GM19193 (cell line): Measurements from ENCODE around the gene PKLR.

Experiments used
- POLR2A ChIP-seq: IDR thresholded peaks from 4 replicates; pipeline ENCODE4 v1.6.1; 2011; ENCODE audit not compliant: insufficient read depth, insufficient read length; ENCODE audit errors: extremely low read depth

Gene PKLR

GRCh38 chr1:155321639-155322503 lies 20.6 kb upstream of the PKLR start:
- no peak for TF ChIP-seq POLR2A

- TF ChIP-seq POLR2A = peak; percentile 51
Measured at GRCh38 chr1:155320661-155321617, 19.7 kb upstream of the PKLR start, which contains the start of gene RUSC1. Gene RUSC1, plus strand, starts transcription at chr1:155320894. Its CDS starts 880 bp downstream, at chr1:155321774.

GRCh38 chr1:155320252-155320651 lies 19.0 kb upstream of the PKLR start:
- TF ChIP-seq POLR2A = no peak

GRCh38 chr1:155319536-155319935 lies 18.3 kb upstream of the PKLR start:
- TF ChIP-seq POLR2A = peak; percentile 35

GRCh38 chr1:155318082-155318481 lies 16.8 kb upstream of the PKLR start:
- TF ChIP-seq POLR2A = peak; percentile 8

- no peak for TF ChIP-seq POLR2A
Measured at GRCh38 chr1:155316922-155317321, 15.7 kb upstream of the PKLR start.

GRCh38 chr1:155313261-155313660 lies 12.0 kb upstream of the PKLR start:
- no peak for TF ChIP-seq POLR2A

GRCh38 chr1:155309423-155310021 lies 8.3 kb upstream of the PKLR start:
- peak; percentile 29 for TF ChIP-seq POLR2A

GRCh38 chr1:155308493-155309422 lies 7.5 kb upstream of the PKLR start, which contains the start of gene FDPS:
Gene FDPS, plus strand, starts transcription at chr1:155308866. Its CDS starts 924 bp downstream, at chr1:155309790.
- peak; percentile 75 for TF ChIP-seq POLR2A

- TF ChIP-seq POLR2A = no peak
Measured at GRCh38 chr1:155307247-155307740, 6.1 kb upstream of the PKLR start.

- TF ChIP-seq POLR2A = no peak
Measured at GRCh38 chr1:155305881-155306391, 4.7 kb upstream of the PKLR start.

- peak; percentile 52 for TF ChIP-seq POLR2A
Measured at GRCh38 chr1:155304558-155305063, 3.4 kb upstream of the PKLR start.

- no peak for TF ChIP-seq POLR2A
Measured at GRCh38 chr1:155300553-155301329, 497 bp downstream of the PKLR start.

GRCh38 chr1:155300024-155300423 lies 1.2 kb downstream of the PKLR start:
- TF ChIP-seq POLR2A = no peak
